ENCODE data around the gene LRP1B.
"Not testable (repeated sequence)": the region's sequence is repeated elsewhere in the genome, so short reads cannot be mapped to it uniquely, and the experiment has no call there.

LRP1B gene

GRCh38 chr2:140683658-140684057 is 1447.2 kb downstream of the LRP1B start:
- no peak for DNase-seq (ENCODE audit: low spot score)

DNA sequence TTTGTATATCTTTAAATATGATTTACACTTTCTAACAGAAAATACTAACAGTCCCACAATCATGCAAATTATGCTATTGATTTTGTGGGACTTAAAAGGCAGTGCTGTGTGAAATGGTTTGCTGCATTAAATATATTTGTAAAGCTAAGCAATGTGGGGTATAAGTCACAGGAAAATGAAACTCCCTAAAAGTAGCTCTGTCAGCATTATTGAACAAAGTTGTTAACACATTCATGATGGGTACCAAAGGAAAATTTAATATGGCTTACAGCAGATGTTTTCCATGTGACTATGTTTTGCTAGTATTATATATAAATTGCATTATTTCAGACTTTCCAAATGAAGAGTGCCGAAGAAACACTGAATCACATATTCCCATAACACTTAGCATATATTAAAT is 1450.0 kb downstream of the LRP1B start:
- no peak for DNase-seq (ENCODE audit: low spot score)

GRCh38 chr2:140679752-140680151 is 1451.1 kb downstream of the LRP1B start:
- DNase-seq (ENCODE audit: low spot score): no peak

GRCh38 chr2:140669911-140670310 is 1460.9 kb downstream of the LRP1B start:
- no peak for DNase-seq (ENCODE audit: low spot score)

DNA sequence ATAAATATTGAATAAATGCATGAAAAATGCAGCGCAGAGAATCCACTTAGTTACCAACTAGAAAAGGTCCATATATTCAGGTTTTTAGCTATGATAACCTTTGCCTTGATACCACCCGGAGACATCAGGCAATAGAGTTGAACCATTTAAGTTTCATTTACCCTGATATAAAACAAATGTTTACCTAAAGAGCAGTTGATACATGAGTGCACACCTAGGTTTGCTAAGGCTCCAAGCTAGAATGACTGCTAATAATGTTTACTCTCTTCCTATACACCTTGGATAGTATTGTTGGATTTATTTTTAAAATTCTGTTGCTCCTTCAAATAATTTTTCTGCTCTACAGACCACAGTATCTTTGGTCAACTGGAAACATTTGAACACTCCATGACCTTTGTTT is 1463.6 kb downstream of the LRP1B start:
- no peak for DNase-seq (ENCODE audit: low spot score)

DNA sequence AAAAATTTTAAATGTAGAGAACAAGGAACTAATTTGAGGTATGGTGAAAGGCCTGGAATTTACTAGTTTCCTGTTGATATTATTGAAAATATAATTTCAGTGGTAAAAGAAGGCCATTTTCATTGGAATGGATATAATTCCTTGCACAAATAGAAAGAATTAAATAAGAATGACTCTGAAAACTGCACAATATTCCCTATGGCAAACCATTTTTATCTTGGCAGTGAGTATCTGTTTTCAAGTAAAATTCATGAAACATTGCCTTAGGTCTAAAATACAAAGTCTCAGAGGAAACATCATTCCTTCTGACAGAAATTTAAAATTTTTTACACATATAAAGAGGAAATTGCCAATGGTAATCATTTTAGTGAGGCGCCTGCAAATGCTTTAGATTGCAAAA is 1468.3 kb downstream of the LRP1B start:
- no peak for DNase-seq (ENCODE audit: low spot score)

- no peak for DNase-seq (ENCODE audit: low spot score)
These were observed 1471.8 kb downstream of the LRP1B start for GRCh38 chr2:140658760-140659692.

- DNase-seq (ENCODE audit: low spot score): no peak
These were observed 1473.2 kb downstream of the LRP1B start for GRCh38 chr2:140657657-140658056.

GRCh38 chr2:140654565-140654964 is 1476.3 kb downstream of the LRP1B start:
- no peak for DNase-seq (ENCODE audit: low spot score)

GRCh38 chr2:140650825-140651224 is 1480.0 kb downstream of the LRP1B start:
- DNase-seq (ENCODE audit: low spot score): no peak

DNA sequence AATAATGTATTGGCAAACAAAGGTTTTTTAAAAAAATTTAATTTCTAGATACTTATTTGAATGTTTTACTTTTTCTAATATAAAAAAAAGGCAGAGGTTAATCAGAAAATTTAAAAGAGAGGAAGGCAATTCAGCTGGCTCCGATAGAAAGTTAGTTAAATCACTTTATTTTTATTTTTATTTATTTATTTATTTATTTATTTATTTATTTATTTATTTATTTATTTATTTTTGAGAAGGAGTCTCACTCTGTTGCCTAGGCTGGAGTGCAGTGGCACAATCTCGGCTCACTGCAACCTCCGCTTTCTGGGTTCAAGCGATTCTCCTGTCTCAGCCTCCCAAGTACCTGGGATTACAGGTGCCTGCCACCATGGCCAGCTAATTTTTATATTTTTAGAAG is 1480.7 kb downstream of the LRP1B start:
- not testable (repeated sequence) for DNase-seq (ENCODE audit: low spot score)

DNA sequence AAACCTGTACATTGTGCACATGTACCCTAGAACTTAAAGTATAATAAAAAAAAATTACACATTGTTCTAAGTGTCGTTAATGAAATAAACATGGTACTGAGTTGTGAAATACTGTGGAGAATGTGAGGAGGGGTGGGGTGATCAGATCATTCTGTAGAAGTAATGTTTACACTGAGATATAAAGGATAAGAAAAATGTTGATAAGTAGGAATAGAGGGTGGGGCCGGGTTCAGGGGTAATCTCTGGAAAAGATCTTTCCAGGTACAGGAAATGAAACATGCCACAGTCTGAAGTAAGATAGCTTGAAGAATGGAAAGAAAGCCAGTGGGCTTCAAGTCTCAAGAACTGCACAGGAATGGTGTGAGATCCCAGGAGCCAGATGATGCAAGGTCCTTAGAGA is 1482.4 kb downstream of the LRP1B start:
- no peak for DNase-seq (ENCODE audit: low spot score)

- no peak for DNase-seq (ENCODE audit: low spot score)
These were observed 1487.0 kb downstream of the LRP1B start for GRCh38 chr2:140643761-140644187.

GRCh38 chr2:140641163-140641562 is 1489.7 kb downstream of the LRP1B start:
- DNase-seq (ENCODE audit: low spot score): no peak

DNA sequence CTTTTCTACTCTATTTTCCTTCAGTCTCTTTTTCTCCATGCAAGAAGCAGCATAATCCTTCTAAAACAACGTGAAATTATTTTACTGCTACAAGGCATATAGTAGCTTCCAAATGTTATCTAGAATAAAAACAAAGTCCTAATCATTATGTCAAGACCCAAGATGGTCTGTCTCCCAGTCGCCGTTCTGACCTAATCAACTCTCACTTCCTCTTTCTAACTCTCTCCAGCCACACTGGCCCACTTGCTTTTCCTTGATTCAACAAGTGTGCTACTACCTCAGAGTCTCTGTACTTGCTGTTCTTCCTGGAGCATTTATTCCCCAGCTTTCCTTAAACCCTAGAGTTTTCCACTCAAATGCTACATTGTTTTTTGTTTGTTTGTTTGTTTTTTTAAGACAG is 1491.2 kb downstream of the LRP1B start:
- no peak for DNase-seq (ENCODE audit: low spot score)

DNA sequence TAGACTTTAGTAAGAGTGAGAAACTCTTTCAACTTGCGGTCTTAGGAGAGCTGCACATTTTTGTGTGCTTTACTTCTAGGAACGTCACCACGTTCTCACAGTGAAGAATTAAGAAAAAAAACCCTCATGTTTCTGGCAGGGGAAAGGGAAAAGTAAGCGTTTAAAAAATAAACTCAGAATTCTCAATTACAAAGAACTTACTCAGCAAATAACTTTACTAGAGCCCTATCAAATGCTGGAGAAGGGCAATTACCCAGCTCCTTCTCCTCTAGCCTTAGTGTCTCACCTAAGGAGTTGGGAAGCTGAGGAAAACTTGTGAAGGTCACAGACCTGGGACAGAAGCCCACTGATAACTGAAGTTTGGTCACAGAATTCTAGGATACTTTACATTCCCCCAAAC is 1500.3 kb downstream of the LRP1B start:
- DNase-seq (ENCODE audit: low spot score): no peak

- DNase-seq (ENCODE audit: low spot score): no peak
These were observed 1502.9 kb downstream of the LRP1B start for GRCh38 chr2:140627885-140628284.

GRCh38 chr2:140627136-140627535 is 1503.7 kb downstream of the LRP1B start:
- DNase-seq (ENCODE audit: low spot score): no peak

- DNase-seq (ENCODE audit: low spot score): no peak
These were observed 1506.6 kb downstream of the LRP1B start for GRCh38 chr2:140624200-140624599.

DNA sequence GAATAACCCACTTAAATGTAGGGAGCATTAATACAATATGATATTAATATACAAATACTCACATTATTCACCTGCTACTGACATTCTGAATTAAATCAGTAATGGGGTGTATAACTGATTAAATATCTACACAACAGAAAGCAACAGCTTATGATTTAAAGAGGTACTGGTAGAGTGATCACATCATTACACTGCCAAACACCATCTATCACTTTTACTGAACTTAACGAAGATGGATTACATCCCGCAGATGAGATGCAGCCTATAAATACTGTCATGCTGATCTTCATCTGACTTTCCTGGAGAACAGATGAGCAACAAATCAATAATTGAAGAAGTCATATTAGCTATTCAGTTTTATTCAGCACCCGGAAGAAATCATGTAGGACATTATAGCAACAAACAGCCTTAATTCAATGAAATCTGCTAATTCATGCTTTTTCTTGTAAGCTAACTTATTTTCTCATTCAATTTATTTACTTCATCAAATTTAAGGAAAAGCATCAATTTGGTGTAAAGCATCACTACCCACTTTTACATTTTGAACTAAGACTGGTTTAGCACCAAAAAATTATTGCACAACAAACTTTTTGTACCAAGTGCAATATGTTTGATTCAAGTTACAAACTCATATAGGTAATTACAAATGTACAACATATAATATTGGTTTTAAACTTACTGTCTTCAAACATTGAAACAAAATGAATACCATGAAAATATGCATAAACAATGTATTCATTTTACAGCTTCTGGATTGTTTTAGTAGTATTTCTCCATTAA is 1509.0 kb downstream of the LRP1B start:
- DNase-seq (ENCODE audit: low spot score): no peak

DNA sequence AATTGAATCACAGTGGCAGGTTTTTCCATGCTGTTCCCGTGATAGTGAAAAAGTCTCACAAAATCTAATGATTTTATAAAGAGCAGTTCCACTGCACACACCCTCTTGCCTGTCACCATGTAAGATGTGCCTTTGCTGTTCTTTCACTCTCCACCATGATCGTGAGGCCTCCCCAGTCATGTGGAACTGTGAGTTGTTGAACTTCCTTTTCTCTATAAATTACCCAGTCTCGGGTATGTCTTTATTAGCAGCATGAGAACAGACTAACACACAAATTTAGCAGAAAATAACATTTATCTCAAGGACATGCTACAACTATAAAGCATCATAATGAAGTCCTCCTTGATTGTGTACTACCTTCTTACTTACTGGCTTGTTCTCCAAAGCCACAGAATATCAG is 1526.0 kb downstream of the LRP1B start:
- no peak for DNase-seq (ENCODE audit: low spot score)

DNA sequence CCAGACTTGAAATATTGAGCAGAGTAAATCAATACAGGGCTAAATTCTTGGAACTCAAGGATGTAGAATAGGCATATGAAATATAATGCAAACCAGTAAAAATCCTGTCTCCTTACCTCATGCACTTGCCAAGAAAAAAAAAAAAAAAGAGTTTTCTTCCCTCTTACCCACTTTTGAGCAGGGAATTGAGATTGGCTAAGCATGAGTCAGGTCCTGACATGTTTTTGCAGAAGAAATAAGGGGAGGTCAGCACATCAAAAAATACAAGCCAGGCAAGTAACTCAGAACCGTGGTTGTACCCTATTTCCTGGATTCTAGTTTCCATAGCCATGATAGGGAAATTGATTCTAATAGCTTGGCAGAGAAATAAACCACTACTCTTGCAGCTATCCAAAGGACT is 1526.7 kb downstream of the LRP1B start:
- no peak for DNase-seq (ENCODE audit: low spot score)

- no peak for DNase-seq (ENCODE audit: low spot score)
These were observed 1527.4 kb downstream of the LRP1B start for GRCh38 chr2:140603416-140603815.

All from germinal center (tissue), 1 donor.